SK-N-SH (cell line): ENCODE data around the gene ZC3H8.

Source experiments
- EP300 ChIP-seq, 2 experiments: IDR thresholded peaks; 2 replicates each; pipeline versions ENCODE4 v1.4.0 to v1.6.1; 2012; ENCODE audit warnings: borderline replicate concordance in 1 of 2, low read depth in 1 of 2, low read length in 1 of 2
- FOXJ3 ChIP-seq: sonication (generic); formaldehyde crosslinking; IDR thresholded peaks from 2 replicates; pipeline ENCODE4 v1.5.1; 2020; ENCODE audit warnings: mild to moderate bottlenecking, missing genetic modification reagents
- NRF1 ChIP-seq: IDR thresholded peaks from 2 replicates; pipeline ENCODE4 v1.6.1; 2012; ENCODE audit warnings: low read depth, mild to moderate bottlenecking, low read length
- RAD21 ChIP-seq: IDR thresholded peaks from 2 replicates; pipeline ENCODE4 v1.6.1; 2012; ENCODE audit warnings: mild to moderate bottlenecking, low read length
- RXRA ChIP-seq: IDR thresholded peaks from 2 replicates; pipeline ENCODE4 v1.4.0; 2012; ENCODE audit warnings: low read depth, mild to moderate bottlenecking, borderline replicate concordance
- SIN3A ChIP-seq: IDR thresholded peaks from 2 replicates; pipeline ENCODE4 v1.6.1; 2012; ENCODE audit warnings: low read depth, mild to moderate bottlenecking, low read length, moderate library complexity, borderline replicate concordance
- TAF1 ChIP-seq: IDR thresholded peaks from 2 replicates; pipeline ENCODE4 v1.6.1; 2012; ENCODE audit warnings: low read depth, mild to moderate bottlenecking, low read length, moderate library complexity, borderline replicate concordance
- USF2 ChIP-seq: fragments of 150-350 bp; IDR thresholded peaks from 2 replicates; pipeline ENCODE4 v1.6.1; 2017; ENCODE audit warnings: antibody characterized with exemption, low read length, low read depth, borderline replicate concordance
- YY1 ChIP-seq: IDR thresholded peaks from 2 replicates; pipeline ENCODE4 v1.4.0; 2012; ENCODE audit warnings: low read depth, mild to moderate bottlenecking
- TF ChIP-seq, protein P1 (sequence below): fragments of 200-600 bp; sonication (generic); IDR thresholded peaks from 2 replicates; pipeline ENCODE4 v1.6.1; 2017; ENCODE audit warnings: antibody characterized with exemption, mild to moderate bottlenecking, moderate library complexity

DNA sequence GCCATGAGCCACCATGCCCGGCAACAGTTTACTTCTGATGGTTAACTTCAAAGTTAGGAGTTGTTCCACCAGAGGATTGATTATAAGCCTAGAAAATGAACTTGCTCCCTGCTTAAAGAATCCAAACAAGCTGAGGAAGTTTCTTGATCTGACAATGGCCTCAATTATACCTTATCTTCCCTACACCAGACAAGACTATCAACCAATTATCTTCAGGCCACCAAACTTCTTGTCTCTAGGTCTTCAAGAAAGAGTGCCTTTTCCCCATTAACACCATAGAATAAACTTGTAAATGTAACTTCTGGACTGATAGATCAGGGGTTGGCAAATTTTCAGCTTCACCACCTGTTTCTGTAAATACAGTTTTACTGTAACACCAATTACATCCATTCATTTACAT lies 15.0 kb downstream of the ZC3H8 start:
- TF ChIP-seq, protein P1, sequence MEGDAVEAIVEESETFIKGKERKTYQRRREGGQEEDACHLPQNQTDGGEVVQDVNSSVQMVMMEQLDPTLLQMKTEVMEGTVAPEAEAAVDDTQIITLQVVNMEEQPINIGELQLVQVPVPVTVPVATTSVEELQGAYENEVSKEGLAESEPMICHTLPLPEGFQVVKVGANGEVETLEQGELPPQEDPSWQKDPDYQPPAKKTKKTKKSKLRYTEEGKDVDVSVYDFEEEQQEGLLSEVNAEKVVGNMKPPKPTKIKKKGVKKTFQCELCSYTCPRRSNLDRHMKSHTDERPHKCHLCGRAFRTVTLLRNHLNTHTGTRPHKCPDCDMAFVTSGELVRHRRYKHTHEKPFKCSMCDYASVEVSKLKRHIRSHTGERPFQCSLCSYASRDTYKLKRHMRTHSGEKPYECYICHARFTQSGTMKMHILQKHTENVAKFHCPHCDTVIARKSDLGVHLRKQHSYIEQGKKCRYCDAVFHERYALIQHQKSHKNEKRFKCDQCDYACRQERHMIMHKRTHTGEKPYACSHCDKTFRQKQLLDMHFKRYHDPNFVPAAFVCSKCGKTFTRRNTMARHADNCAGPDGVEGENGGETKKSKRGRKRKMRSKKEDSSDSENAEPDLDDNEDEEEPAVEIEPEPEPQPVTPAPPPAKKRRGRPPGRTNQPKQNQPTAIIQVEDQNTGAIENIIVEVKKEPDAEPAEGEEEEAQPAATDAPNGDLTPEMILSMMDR = no peak
- TF ChIP-seq YY1 (no peak), SIN3A (no peak), EP300 (IDR thresholded peaks at IDR 0.05; ENCODE audit: borderline replicate concordance in 1 of 2, low read depth in 1 of 2, low read length in 1 of 2) (no peak), RXRA (no peak), FOXJ3 (CRISPR knock-in tag) (no peak), NRF1 (no peak), TAF1 (no peak), RAD21 (no peak), USF2 (no peak)
